HG03108 (cell line): Measurements from ENCODE around the gene PID1.

Experiments used
- ATAC-seq: cut with Tn5 transposase; IDR thresholded peaks from one replicate; pipeline ENCODE4 v1.9.1; 2021; ENCODE audit warnings: moderate library complexity; ENCODE audit not compliant: unreplicated experiment

The PID1 gene

DNA sequence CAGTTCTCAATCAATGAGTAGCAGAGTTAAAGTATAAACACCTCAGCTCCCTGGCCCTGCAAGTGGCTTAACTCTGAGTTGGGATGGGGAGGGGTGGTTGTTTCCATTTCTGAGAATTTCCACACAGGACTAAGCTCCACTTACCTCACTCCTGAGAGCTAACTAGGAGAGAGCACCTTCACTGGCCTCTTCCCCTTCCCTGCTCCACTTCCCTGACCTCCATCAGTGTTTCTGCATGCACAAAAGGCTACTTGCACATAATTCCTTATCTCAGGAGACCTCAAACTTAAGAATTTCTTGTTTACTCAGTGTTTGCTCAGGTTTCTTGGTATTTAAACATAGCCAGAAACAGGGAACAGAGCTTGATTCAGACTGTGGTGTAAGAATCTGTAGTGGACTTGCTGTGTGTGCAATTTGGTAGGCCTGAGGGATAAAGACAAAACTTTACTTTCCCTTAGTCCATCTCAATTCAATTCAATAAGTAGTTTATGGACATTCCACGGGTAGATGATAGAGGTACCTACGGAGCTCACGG, 97.2 kb downstream of the PID1 start:
- no peak for ATAC-seq

DNA sequence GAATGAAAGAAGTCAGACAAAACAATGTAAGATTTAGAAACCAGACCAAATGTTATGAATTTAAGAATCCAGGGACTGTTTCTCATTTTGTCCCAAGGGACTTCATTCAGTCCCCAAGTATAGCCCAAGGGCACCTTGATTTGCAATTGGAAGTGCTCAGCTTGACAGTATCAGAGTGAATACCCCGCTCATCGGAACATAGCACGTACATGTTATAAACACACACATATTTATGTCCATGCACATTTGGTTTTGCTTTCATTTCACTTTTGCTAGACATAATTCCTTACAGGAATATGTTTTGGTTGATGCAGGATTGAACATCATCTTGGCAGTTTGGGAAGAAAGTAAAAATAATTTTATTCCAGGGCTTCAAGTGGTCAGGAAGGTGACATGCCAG, 100.2 kb downstream of the PID1 start:
- no peak for ATAC-seq

DNA sequence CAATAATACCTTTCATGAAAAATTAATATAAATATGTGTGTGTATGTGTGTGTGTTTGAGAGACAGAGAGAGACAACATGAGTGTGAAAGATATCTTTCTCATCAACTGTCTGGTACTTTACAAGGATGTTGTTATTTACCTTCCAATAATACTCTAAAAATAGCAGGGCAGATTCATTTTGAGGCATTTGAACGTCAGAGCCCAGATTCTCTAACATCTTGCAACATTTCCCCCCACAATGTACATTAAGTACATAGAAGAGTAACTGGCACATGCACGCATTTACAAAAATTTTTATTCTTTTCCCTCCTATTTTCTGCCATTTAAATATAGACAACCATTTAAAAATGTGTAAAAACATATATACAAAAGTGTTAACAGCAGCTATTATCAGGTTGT, 100.9 kb downstream of the PID1 start:
- ATAC-seq, result no peak

DNA sequence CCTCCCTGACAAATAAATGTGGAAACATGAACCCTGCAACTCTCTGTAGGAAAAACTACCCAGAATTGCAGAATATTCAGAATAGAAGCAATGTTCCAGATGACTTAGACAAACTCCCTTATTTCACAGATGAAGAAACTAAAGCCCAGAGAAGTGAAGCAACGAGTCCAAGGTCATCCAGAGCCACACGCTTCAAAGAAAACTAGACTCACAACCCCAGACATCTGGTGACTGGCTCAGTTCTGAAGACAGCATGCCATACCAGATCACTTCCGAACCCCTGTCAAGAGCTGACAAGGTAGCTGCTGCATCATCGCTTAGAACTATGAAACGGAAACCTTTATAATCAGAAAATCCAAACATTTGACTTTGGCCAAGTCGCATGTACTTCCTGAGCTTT, 101.3 kb downstream of the PID1 start:
- no peak for ATAC-seq

DNA sequence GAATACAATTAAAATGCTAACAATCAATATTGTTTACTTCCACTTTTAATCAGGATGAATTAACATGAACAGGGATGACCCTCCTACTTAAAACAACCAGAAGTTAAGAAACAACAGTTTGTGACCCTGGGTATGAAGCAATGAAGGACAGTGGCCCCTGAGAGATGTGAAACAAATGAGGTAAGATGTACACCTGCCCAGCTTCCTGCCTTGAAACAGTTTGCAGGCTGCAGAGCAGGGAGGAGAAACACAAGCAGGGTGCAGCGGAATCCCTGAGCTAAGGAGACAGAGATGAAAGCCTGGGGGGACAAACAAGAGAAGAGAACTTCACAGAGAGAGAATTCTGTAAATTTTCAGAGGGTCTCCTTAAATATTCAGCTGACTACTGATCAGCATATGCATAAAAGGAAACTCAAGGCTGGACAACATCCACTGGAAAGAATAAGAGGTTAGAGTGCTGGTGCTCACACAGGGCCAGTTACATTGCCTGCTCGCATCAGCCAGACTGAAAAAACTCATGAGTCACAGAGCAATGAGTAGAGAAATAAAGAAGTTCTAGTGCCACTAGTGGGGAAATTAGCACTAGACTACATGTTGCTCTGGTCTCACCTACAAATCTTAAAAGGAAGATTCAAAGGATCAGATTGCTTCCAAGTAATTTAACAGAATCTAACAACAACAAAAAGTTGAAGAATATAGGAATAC, 106.4 kb downstream of the PID1 start:
- ATAC-seq, result no peak

DNA sequence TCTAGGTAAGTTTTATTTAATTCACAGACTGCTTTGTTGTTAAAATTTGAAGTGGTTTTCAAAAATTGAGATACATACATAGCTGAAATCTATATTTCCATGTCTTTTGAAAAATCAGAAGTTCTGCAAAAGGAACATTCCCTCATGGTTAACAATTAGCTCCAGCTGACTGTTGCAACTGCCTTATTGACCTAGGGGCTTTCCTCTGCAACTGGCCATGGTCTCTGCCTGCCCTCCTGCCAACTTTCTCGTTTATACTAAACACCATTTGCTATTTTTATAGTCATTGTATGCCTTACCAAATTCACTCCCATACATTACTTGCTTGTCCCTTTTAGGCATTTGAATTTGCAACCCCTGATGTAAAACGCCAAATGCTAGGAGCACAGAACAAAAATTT, 107.2 kb downstream of the PID1 start:
- no peak for ATAC-seq

DNA sequence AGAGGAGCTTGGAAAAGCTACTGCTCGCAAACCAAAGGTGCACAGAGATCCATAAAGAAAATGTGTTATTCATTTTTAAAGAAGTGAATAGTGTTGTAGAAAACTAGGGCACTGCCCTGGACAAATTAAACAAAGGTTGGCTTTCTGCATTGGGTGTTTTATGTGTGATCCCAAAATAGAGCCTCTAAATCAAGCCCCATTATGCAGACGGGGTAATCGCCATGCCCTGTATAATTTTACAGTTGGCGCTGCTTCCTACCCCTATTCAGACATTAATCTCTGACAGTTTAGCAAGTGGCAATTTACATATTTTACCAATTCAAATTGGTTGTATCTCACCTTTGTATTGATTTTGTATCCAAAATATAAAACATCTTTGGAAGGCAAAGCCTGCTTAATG, 109.1 kb downstream of the PID1 start:
- ATAC-seq, result no peak

DNA sequence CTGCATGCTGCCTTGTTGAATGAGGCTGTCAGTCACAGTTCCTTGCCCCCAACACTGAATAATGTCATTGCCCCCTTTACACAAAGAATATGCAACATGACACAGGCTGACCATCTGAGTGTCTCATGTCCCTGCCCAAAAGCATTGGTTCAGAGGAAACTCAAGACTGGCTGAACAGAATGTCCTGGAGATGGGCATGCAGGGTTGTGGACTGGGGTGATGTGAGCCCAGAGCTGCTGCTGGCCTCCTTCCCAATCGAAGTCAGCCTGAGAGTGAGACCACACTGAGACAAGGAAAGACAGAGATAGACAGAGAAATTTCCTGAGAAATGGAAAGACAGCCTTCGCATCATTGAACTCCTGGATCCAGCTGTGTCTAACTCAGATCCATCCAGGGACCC, 110.1 kb downstream of the PID1 start:
- no peak for ATAC-seq

DNA sequence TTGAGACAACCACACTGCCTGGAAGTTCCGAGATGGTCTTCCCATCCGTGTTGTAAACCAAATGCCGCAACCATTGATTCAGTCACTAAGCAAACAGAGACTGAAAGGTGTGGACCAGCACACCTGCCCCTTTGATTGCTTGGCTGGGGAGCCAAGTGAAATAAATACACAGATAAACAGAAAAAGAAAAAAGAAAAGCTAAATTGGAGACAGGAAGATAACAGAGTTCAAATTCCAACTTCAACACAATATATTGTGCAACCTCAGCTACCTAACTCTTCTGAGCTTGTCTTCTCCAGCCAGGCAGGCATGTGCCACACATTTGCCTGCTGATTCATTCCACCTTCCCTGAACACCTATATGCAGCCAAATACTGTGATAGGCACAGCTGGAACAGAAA, 110.9 kb downstream of the PID1 start:
- ATAC-seq, result no peak

DNA sequence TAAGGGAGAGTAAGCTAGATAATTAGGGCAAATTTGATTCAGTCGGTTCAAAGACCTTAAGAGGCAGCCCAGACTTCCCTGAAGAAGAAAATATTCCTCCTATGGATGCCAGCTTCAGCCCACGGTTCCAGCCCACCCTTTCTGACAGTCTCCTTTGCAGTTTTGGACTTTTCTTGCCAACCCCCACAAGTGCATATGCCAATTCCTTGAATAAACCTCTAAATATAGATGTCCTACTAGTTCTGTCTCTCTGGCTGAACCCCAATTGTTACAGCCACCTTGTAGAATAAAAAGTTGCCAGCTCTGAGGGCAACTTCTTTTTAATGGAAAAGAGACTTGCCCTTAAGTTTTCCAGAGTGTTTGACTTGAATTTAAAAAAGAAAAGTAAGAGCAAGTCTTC, 111.7 kb downstream of the PID1 start:
- no peak for ATAC-seq

DNA sequence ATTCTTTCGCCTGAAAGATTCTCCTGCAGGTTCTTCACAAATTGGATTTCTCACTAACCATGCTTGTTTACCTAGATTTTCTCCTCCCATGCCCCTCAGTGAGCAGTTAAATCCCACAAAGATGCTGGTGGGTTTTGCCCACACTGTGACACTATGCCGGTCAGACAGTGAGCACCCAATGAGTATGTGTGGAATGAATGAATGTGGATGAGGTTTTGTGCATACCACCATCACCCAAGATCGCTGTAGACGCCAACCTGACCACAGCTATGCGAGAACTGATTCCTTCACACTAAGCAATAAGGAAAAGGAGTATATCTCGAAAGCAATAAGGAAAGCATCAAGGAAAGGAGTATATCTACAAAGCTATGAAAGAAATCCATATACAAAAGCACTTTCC, 116.7 kb downstream of the PID1 start:
- no peak for ATAC-seq

DNA sequence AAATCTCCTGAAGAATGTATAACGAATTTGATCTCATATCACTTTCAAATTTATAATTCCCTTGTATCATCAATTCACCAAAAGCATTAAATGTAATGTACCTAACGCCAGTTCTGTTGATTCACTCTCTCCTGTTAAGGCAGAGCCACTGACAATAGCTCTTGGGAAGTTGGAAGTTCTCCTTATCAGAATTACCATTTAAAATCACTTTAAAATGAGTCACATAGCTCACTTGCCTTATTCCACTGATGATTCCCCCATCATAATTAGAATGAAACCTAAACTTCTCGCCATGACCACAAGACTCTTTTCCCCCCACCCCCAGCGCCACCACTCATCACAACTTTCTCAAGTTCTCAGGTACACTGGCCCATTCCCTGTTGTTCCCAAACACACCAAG, 117.1 kb downstream of the PID1 start:
- no peak for ATAC-seq

DNA sequence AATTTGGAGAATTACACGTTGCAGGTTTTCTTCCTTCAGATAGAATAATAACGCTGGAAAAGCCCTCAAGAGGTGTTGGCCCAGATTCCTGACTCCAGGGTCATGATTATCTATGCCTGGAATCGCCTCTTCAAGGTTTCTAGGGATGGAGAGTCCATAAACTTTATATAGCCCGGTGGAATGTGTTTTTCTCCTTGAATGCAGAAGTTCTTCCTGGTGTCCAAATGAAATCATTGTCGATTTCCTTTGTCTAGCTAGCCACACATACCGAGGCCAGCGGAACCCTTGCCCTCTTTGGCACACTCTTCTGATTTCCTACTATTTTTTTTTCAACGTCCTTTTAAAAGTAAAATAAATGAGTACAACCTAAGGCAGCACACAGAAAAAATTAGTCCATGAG, 117.8 kb downstream of the PID1 start:
- ATAC-seq, result no peak

DNA sequence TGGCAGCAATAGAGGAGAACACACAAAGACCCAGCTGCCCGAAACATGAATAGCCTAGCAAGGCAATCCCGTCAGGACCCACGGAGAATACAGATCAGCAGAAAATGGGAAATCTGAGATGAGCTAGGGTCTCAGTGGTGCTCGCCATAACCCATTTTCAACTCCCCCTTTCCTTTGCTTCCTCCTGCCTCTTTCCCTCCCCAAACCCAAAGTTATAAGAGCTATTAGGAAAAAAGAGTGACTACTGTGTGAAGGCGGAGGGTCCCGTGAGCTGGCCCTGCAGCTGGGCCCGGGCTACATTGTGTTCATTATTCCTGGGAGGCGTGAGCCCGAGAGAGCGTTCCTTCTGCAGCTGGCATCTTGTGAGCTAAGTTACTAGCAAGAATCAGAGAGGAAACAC, 118.4 kb downstream of the PID1 start:
- ATAC-seq, result no peak

DNA sequence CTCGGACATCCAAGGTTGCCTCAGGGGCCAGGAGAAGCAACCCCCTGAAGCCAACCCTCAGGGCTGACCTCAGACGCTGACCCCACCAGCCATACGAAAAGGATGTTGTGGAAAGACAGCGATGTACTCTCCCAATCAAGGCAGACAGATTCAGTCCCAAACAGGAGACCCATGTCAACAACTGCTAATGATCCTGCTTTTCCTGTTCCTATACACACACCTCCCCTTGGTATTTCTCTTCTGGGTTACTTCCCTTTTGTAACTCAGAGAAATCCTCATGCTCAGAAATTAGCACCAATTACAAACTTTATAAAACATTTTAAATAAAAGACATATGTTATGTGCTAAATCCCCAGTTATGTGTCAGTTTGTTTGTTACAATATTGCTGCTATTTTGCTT, 120.8 kb downstream of the PID1 start:
- ATAC-seq, result no peak

DNA sequence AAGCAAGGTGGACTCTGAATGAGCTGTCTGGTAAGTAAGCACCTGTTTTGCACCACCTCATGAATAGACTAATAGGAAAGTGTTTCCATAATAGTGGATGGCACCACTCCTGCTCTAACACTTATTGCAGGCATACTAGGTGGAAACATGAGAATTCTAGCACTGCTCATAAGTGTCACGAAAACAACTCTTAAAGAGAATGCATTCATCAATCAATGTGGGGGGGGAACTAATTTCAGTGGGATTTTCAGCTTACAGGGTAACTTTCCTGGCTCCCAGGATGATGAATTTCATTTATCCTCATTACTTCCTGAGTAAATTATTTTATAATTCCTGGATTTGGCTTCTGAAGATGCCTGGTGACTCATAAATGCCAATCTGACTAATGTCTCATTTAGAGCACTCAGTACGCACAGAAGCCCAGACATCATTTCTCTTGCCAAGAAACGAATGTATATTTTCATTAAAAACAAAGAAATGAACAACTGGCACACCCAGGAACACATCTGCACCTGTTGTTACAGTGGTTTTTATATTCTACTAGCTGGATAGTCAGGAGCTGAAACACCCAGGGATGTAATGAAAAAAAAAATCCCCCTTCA, 129.6 kb downstream of the PID1 start:
- ATAC-seq, result no peak

DNA sequence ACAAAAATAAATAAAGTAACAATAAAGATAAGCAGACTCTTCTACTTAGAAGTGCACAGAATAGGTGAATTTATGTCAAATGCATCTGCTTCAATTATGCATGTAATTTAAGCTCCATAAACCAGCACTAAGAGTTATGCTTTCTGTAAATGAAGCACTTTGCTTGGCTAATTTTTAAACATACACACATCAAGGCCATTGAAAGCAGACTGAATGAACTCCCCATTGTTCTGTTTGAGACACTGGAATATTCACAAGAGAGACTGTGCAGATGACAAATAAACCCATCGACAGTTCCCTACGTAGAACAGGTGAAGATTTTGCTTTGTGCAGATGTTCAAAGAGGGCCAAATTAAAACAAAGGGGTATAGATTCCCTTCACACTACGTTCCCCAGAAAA, 133.4 kb downstream of the PID1 start:
- no peak for ATAC-seq

DNA sequence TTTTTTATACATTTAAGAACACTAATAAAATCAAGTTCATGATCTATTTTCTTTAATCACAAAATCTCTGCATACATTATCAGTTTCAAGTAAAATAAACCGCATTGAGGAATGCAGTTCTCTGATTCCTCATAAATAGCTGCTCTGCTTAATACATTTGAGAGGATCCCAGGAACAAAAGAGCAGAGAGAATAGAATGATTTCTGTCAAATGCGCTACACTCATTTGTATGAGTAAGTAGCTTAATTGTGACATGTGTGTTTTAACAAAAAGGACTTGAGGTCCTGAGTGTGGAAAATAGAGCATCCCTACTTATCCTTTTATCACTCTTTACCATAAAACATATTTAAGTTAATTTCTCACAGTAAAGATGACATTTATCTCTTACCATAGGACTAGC, 134.0 kb downstream of the PID1 start:
- no peak for ATAC-seq

DNA sequence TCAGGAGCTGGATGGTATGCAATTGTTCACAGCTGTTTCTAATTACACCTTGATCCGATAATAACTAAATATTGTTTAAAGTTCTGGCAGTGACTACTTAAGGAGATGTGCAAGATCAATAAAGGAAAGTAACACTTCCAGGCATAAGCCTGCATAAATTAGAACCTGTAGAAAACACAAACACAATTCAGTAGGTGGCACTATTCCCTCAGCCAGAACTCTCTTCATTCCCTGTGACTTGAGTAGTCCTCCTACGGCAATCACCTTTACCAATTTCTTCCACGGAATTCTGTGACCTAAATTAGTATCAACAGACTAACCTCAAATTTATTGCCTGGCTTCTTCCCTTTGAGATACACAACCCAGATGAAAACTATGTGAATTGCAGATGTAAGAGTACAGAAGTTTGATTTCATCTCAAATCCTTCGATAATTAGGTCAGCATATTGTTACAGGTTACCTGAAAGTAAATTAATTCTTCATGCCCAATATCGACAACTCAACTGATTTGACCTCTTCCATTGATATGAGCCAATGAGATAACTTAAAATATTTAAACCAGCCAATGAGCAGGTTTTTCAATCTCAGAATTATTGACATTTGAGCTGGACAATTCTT, 137.8 kb downstream of the PID1 start:
- ATAC-seq, result no peak

DNA sequence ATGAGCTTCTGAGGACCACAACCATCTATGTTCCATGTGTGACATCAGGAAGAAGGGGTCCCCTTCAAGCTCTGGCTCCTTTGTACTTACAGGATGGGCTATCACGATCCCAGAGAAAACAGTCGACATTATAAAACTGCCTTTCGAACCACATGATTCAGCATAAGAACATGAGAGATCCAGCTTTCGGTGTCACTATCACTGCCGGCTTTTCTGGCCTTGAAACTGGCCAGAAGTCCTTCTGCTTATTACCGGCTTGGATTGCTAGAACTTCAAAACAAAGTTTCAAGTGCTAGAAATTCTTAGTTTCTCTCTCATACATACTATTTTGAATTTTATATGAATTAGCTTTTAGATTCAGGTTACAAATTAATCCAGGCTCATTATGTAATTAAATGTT, 138.9 kb downstream of the PID1 start:
- ATAC-seq, result no peak

DNA sequence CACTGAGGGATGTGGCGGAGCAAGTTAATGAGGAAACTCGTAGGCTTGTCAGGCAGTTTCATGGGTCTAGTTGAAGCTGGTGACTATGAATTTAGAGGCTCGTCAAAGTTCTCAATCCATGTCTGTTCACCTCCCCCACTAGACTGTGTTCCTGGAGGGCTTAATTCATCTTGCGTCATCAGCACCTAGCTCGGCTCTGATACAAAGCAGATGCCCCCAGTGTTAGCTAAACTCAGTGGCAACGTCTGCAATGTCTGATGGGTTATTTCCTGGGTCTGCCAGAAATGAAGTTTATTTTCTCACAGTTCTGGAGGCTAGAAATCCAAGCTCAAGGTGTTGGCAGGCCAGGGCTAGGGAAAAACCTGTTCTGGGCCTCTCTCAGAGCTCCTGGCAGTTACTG, 140.6 kb downstream of the PID1 start:
- ATAC-seq, result no peak

DNA sequence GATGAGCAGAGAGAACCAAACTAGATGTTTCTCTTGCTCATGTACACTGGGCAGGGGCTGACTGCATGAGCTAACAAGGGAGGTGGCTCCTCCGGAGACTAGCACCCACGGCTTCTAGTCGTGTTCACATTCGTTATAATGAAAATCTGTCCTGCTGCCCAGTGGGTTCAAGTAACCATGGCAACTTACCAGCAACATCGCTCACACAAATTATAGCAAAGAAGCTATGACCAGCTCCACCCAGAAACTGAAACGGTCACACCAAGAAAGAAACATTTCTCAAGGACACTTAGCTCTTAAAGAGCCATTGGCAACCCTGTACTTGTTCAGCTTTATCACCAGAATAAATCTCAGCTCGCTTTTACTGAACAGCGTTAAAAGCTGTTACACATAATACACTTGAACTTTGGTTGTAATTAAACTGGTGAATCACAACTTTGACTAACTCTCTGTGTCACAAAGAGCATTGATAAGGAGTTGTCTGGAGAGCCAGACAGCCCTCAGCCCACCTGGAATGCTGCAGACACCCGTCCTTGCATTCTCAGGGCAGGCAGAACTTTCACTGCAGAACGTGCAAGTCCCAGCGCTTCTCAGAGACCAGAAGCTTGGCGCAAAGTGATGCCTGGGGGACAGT, 141.2 kb downstream of the PID1 start:
- ATAC-seq, result no peak
